ENCODE measurements around the gene CTNND2.

The CTNND2 gene

GRCh38 chr5:10946050-10946449 lies 958.2 kb downstream of the CTNND2 start:
- Histone ChIP-seq H3K9me3 (ENCODE audit: severe bottlenecking) (no peaks in the 10 kb centered on the region), H3K4me3 (ENCODE audit: low read depth, low read length) (no peak overlapping the region), H3K36me3 (no peaks in the 10 kb centered on the region), H3K27ac (peak overlapping the region; percentile 75), H3K27me3 (ENCODE audit: insufficient read depth, low read depth, severe bottlenecking) (no peaks in the 10 kb centered on the region)
- DNase-seq, result peak; percentile 86
- no peak for TF ChIP-seq CTCF (IDR thresholded peaks at IDR 0.05; ENCODE audit: low read depth, low read length)

- no peaks in the 10 kb centered on the region for H3K9me3 ChIP-seq (ENCODE audit: severe bottlenecking)
- no peak for DNase-seq
- no peaks in the 10 kb centered on the region for H3K27me3 ChIP-seq (ENCODE audit: insufficient read depth, low read depth, severe bottlenecking)
- no peaks in the 10 kb centered on the region for H3K36me3 ChIP-seq
- H3K4me3 ChIP-seq (ENCODE audit: low read depth, low read length), result no peak overlapping the region
- no peak for TF ChIP-seq CTCF (IDR thresholded peaks at IDR 0.05; ENCODE audit: low read depth, low read length)
- no peak overlapping the region for H3K27ac ChIP-seq
These were observed 962.3 kb downstream of the CTNND2 start for GRCh38 chr5:10941900-10942299.

GRCh38 chr5:10936081-10936855 lies 968.0 kb downstream of the CTNND2 start:
- no peak for TF ChIP-seq CTCF (IDR thresholded peaks at IDR 0.05; ENCODE audit: low read depth, low read length)
- Histone ChIP-seq H3K9me3 (ENCODE audit: severe bottlenecking) (no peaks in the 10 kb centered on the region), H3K27me3 (ENCODE audit: insufficient read depth, low read depth, severe bottlenecking) (no peaks in the 10 kb centered on the region), H3K27ac (peak overlapping the region; percentile 73), H3K36me3 (no peaks in the 10 kb centered on the region), H3K4me3 (ENCODE audit: low read depth, low read length) (peak overlapping the region; percentile 43)
- DNase-seq, result peak; percentile 86

- Histone ChIP-seq H3K27ac (peak overlapping the region; percentile 73), H3K36me3 (no peaks in the 10 kb centered on the region), H3K27me3 (ENCODE audit: insufficient read depth, low read depth, severe bottlenecking) (no peaks in the 10 kb centered on the region), H3K9me3 (ENCODE audit: severe bottlenecking) (no peaks in the 10 kb centered on the region), H3K4me3 (ENCODE audit: low read depth, low read length) (peak overlapping the region; percentile 43; the same call in 1 of the 2 replicates)
- no peak for TF ChIP-seq CTCF (IDR thresholded peaks at IDR 0.05; ENCODE audit: low read depth, low read length)
- peak; percentile 65 for DNase-seq
These were observed 968.7 kb downstream of the CTNND2 start for GRCh38 chr5:10935536-10935935.

GRCh38 chr5:10934783-10935355 lies 969.4 kb downstream of the CTNND2 start:
- Histone ChIP-seq H3K9me3 (ENCODE audit: severe bottlenecking) (no peaks in the 10 kb centered on the region), H3K27ac (peak overlapping the region; percentile 73), H3K4me3 (ENCODE audit: low read depth, low read length) (no peak overlapping the region), H3K27me3 (ENCODE audit: insufficient read depth, low read depth, severe bottlenecking) (no peaks in the 10 kb centered on the region), H3K36me3 (no peaks in the 10 kb centered on the region)
- TF ChIP-seq CTCF (IDR thresholded peaks at IDR 0.05; ENCODE audit: low read depth, low read length), result no peak
- no peak for DNase-seq
